Measurements from ENCODE around the gene PRMT7.

DNA sequence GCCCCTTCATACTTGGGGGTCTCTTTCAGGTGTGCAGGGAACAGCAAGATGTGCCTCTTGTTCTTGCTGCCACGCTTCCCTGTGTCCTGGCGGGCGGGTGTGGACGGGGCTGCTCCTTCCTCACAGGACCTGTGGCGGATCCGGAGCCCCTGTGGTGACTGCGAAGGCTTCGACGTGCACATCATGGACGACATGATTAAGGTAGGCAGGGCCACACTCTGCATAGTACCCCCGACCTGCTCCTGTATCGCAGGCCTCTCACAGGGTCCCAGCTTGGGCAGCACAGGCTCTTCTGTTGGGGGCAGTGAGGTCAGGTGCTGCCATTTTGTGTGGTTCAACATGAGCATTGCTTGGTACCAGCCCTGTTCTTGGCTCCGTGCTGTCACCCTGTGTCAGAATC, 42.5 kb downstream of the PRMT7 start:
- TF ChIP-seq, protein P1, sequence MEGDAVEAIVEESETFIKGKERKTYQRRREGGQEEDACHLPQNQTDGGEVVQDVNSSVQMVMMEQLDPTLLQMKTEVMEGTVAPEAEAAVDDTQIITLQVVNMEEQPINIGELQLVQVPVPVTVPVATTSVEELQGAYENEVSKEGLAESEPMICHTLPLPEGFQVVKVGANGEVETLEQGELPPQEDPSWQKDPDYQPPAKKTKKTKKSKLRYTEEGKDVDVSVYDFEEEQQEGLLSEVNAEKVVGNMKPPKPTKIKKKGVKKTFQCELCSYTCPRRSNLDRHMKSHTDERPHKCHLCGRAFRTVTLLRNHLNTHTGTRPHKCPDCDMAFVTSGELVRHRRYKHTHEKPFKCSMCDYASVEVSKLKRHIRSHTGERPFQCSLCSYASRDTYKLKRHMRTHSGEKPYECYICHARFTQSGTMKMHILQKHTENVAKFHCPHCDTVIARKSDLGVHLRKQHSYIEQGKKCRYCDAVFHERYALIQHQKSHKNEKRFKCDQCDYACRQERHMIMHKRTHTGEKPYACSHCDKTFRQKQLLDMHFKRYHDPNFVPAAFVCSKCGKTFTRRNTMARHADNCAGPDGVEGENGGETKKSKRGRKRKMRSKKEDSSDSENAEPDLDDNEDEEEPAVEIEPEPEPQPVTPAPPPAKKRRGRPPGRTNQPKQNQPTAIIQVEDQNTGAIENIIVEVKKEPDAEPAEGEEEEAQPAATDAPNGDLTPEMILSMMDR (IDR thresholded peaks at IDR 0.05), result no peak
- TF ChIP-seq, protein P2, sequence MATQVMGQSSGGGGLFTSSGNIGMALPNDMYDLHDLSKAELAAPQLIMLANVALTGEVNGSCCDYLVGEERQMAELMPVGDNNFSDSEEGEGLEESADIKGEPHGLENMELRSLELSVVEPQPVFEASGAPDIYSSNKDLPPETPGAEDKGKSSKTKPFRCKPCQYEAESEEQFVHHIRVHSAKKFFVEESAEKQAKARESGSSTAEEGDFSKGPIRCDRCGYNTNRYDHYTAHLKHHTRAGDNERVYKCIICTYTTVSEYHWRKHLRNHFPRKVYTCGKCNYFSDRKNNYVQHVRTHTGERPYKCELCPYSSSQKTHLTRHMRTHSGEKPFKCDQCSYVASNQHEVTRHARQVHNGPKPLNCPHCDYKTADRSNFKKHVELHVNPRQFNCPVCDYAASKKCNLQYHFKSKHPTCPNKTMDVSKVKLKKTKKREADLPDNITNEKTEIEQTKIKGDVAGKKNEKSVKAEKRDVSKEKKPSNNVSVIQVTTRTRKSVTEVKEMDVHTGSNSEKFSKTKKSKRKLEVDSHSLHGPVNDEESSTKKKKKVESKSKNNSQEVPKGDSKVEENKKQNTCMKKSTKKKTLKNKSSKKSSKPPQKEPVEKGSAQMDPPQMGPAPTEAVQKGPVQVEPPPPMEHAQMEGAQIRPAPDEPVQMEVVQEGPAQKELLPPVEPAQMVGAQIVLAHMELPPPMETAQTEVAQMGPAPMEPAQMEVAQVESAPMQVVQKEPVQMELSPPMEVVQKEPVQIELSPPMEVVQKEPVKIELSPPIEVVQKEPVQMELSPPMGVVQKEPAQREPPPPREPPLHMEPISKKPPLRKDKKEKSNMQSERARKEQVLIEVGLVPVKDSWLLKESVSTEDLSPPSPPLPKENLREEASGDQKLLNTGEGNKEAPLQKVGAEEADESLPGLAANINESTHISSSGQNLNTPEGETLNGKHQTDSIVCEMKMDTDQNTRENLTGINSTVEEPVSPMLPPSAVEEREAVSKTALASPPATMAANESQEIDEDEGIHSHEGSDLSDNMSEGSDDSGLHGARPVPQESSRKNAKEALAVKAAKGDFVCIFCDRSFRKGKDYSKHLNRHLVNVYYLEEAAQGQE (IDR thresholded peaks at IDR 0.05; ENCODE audit: insufficient read depth in 1 of 2, low read depth in 2 of 2, low read length in 1 of 2), result no peak
- TF ChIP-seq SIN3A (IDR thresholded peaks at IDR 0.05; ENCODE audit: borderline replicate concordance, insufficient read depth, low read depth, low read length) (no peak), POLR2AphosphoS5 (IDR thresholded peaks at IDR 0.05; ENCODE audit: low read depth, low read length) (no peak)

Data from Panc1 (cell line).